DMS 273 (cell line): ENCODE data around the gene ISG20.
"Not testable (repeated sequence)": the region's sequence is repeated elsewhere in the genome, so short reads cannot be mapped to it uniquely, and the experiment has no call there.

Experiments used
- DNase-seq: peaks from one replicate; lab custom pipeline; 2025; ENCODE audit not compliant: unreplicated experiment; lab: John Stamatoyannopoulos, UW

Gene ISG20

DNA sequence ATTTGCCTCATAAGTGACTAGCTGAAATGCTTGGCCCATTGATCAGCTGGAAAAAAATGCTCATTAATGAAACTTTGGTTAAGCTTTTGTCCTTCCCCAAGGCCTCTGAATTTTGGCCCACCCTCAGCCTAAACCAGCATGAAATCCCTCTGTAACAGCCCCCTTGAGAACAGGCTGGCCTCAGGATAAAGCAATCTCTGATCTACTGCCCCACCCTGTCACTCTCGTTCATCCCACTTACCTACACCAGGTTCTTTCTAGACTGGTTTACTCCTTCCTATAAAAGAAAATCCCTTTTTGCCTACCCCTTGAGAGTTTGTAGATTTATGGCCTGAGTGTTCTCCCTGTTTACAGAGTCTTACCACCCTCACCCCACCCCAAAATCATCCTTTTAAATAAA, 21.0 kb upstream of the ISG20 start:
- DNase-seq = no peak

DNA sequence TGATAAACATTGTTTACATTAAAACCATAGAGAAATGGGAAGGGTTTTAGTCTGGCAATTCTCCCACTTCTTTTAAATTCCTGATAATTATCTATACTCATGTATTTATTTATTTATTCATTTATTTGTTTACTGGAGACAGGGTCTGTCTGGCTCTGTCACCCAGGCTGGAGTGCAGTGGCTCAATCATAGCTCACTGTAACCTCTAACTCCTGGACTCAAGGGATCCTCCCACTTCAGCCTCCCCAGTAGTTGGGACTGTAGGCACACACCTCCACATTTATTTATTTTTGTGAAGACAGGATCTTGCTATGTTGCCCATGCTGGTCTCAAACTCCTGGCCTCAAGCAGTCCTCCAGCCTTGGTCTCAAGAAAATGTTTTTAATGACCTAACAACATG, 20.1 kb upstream of the ISG20 start:
- DNase-seq = no peak

DNA sequence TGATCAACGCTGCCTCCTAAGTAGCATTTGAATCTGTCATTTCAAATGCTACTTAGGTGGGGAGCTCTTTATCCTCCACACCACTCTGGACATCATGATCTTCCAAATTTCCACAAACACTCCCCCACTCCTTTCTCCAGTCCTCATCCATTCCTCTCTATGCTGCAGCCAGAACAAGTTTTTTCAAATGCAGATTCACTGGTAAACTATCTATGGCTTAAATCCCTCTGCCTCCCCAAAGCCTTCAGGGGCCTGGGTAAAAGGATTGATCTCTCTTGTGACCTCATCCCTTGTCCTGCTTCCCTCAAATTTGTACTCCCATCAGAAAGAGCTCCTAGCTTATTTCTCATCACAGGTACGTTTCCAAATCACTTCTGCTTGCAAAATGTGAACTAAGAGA, 19.0 kb upstream of the ISG20 start:
- no peak for DNase-seq

DNA sequence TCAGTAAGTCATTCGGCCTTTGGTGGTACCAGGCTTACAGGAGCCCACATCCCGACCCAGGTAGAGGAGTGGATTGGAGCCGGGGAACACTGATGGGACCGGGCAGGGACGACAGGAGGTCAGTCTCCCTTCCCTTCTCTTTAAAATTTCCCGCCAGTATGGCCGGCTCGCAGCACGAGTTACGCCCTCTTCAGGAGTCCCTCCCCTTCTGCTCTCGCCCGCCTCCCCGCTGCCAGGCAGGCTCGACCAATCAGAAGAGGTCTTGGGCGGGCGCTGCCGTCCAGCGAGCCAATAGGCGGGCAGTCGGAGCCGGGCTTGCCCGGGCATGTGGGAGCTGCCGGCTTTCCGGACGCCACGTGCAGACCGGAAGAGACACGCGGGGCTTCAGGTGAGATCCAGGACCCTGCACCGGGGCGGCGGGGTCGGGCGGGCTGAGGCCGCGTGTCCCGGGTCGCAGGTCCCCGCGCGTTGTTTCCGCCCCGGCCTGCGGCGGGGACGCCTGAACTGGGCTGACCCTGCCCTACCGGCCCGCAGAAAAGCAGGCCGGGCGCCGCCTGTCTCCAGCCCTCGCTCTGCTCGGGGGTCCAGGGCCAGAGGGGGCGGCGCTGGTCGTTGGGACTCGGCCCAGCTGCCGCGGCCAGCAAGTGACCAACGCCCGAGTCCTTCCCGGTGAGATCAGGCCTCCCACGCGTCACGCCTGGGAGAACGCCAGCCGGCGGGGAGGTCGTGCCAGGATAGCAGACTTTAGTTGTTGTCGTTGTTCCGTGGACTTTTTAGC, 17.6 kb upstream of the ISG20 start, which contains the start of gene AEN:
Gene AEN, plus strand, starts transcription at position 346 of the 778 bp plus-strand sequence. CDS start 4,870 bp downstream, outside the sequence.
- DNase-seq = peak; percentile 96

DNA sequence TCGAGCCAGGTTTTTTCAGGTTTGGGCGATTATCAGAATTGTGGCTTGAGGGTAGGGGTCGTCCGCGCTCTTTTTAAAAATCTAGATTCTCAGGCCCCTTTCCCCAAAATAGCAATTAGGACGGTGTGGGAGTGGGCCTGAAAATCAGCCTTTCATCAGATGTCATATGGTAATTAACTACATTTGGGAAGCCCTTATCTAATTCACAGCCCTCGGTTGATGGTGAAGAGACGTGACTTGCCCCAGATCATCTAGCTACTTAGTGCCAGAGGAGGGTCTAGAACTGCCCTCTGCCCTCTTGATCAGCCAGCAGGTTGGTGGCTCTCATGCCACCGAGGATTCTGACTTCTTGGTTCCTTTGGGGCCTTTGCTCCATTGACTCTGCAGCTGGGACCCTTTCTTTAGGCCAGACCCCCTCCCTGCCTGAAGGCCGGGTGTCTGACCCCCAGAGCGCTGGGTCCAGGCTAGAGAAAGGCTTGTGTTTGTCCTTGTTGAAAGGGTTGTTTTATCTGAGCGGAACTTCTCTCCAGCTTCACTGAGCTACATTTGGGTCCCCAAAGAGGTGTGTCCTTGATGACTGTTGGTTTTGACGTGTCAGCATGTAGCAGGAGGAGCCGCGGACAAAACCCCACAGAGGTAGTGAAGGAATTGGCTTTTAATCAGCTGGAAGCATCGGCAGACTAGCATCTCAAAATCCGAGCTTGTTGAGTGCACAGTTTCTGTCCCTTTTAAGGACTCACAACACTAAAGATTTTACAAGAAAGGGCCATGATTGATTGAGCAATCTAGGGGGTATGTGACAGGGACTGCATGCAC, 16.8 kb upstream of the ISG20 start:
- peak; percentile 32 for DNase-seq

DNA sequence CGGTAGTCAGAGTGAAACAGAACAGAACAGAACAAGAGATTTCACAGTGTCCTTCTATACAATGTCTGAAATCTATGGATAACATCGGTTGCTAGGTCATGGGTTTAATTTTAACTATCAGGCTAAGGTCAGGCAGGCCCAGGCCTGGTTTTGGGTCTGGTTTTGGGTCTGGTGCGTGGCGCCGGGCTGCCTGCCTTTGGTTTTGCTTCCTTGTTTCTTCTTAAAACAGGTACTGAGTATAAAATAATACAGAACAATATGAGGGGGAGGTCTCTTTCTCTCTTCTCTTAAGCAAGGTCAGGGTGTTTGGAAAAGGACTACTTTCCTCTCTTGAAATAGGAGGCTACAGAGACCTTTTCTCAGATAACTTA, 16.2 kb upstream of the ISG20 start:
- no peak for DNase-seq

DNA sequence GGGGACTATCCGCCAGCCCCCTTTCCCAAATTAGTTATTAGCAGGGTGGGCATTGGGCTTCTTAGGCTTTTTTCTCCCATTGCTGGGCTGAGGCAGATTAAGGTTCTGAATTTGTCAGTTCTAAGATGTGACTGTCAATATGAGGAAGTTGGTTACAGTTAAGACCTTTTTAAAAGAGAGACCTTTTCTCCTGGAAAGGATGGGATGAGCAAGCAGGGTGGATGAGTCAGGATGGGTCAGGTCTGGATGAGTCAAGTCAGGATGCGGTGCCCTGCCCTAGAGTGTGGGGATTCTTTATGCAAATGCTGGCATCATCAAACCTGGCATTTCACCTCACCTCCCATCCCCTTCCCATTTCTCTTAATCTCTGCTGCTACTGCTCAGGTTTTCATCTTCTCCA, 15.8 kb upstream of the ISG20 start:
- no peak for DNase-seq

DNA sequence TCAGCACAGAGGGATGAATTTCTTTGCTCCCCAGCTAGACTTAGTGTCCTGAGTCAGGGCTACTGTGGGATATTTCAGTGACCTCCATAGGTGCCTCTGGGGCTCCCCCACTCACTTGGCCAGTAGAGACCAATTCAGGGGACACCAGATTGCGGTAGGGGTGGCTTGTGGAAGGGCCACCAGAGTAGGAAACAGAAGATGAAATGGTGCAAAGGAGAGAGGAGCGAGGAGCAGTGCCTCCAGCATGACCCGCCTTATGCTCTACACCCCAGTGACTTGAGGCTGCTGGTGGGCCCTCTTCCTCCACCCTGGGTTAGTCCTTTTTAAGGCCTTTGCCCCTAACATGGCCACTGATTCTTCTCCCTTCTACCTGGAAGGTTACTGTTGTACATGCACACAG, 15.2 kb upstream of the ISG20 start:
- DNase-seq = no peak

DNA sequence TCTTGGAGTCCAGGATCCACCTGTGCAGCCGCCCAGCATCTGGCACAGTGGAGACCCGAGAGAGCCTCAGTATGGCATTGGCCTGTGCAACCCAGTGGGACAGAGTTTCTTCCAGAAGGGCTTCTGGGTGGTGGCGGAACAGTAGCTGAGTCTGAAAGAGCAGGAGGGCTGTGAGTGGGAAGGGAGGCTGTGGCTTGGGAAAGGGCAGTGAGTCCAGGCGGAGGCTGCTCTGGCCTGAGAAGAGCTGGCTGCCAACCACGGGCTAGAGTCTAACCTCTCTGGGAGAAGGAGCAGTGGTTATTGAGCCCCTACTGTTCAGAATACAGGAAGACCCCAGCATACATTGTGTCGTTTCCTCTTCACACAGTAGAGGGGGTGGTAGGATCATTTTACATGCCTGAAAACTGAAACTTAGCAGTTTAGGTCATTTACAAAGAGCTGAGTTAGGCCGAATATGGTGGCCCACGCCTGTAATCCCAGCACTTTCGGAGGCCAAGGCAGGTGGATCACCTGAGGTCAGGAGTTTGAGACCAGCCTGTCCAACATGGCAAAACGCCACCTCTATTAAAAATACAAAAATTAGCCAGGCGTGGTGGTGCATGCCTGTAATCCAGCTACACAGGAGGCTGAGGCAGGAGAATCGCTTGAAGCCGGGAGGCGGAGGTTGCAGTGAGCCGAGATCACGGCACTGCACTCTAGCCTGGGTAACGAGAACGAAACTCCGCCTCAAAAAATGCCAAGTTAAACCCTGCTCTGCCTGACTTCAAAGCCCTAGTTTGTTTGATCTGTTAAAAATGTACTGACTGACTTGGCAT, 14.5 kb upstream of the ISG20 start:
- no peak for DNase-seq

DNA sequence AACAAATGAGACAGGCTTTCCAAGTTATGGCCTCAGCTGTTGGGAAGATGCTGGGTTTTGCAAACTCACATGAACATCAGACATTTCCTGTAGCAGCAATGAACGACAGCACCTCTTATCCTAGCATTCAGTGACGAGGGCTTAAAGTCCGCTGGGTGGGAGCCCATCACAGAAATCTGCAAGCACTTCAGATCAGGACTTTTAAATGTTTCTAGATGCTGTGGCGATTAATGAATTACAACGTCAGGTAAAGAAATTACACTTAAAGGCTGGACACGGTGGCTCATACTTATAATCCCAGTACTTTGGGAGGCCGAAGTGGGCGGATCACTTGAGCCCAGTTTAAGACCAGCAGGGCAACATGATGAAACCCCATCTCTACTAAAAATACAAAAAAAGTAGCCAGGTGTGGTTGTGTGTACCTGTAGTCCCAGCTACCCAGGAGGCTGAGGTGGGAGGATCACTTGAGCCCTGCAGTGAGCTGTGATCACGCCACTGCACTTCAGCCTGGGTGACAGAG, 13.8 kb upstream of the ISG20 start:
- DNase-seq = no peak

DNA sequence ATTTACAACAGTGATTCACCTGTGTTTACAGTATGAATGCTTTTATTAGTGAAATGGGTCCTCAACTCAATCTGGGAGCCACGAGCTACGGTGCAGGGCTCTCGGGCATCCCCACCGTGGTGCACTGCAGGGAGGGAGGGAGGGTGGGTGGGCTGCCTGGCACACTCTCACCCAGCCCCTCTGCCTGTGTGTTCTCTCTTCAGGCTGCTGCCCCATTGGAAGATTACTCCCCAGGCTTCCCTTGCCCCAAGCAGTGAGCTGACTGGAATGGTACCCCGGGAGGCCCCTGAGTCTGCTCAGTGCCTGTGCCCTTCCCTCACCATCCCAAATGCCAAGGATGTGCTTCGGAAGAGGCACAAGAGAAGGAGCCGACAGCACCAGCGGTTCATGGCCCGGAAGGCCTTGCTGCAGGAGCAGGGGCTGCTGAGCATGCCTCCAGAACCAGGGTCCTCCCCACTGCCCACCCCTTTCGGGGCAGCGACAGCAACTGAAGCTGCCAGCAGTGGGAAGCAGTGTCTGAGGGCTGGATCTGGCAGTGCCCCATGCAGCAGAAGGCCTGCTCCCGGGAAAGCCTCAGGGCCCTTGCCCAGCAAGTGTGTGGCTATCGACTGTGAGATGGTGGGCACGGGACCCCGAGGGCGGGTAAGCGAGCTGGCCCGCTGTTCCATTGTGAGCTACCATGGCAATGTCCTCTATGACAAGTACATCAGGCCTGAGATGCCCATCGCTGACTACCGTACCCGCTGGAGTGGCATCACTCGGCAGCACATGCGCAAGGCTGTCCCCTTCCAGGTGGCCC, 12.7 kb upstream of the ISG20 start:
- DNase-seq = no peak

DNA sequence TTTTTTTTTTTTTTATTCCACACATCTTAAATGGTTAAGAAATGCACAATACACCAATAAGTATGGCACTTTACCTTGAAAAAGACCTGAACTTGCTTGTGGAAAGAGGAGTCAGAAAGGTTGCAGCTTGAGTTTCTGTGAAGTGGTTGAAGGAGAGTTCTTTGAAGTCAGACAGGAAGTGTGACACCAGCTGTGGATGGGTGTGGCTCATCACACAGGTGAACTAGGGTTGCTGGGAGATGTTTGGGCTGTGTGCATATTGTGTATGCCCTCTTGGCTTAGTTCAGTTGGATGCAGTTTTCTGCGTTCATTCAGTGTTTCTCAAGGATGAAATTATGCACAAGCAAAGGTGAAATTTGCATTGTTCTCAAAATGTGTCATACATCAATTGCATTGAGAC, 11.4 kb upstream of the ISG20 start:
- DNase-seq = no peak

DNA sequence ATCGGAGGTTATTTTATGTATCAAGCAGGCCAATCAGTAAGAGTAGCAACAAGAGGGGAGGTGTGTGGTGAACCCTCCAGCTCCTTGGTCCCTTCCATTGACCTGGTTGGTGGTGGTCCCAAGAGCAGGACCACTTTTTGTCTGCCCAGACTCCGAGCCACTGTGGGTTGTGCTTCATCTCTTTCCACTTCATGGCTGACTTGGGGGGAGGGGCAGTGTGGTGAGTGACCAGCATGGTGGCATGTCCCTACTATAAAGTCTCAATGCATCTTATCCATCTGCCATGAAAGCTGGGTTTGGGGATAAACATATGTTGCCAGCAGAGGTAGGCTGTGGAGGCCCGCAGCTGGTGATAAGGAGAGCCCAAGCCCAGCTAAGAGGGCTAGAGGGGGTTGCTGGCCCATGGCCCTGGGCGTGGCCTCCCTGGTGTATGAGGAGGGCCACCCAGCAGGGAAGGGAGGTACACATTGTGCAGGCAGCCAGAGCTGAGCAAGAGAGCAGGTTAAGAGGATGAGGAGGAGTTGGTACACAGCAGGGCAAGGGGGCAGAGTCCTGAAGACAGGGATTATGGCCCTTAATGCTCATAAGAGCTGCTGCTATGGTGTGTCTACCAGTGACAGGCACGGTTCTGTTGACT, 10.7 kb upstream of the ISG20 start:
- DNase-seq = no peak

DNA sequence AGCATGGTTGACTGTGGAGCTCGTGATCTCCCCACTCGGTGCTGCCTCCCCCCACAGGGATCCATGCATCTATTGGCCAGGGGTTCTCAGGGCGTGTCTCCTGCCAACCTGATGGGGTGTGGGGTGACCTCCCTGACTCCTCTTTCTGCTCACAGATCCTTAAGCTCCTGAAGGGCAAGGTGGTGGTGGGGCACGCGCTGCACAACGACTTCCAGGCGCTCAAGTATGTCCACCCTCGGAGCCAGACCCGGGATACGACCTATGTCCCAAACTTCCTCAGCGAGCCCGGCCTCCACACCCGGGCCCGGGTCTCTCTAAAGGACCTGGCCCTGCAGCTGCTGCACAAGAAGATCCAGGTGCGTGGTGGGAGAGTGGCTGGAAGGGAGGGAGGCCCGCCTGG, 9.7 kb upstream of the ISG20 start:
- no peak for DNase-seq

DNA sequence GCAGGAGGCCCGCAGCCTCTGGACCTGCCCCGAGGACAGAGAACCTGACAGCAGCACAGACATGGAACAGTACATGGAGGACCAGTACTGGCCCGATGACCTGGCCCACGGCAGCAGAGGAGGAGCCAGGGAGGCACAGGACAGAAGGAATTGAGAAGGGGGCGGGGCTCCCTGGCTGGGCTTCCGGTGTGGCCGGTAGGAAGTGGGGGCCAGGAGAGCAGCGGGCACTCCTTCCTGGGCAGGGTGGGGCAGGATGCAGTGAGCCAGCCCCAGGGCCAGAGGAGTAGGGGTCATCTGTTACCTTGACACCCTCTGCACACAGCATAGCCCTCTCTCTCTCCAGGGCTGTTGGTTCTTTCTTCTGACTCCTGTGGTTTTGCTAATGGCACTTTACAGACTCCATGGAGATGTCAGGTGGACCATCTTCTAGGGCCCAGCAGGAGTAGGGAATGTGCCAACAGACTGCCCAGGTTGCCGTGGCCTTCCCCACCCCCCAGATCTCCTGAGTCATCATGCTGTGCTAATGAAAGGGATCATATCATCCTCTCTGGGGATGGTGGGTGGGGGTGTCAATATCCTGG, 8.6 kb upstream of the ISG20 start:
- DNase-seq = no peak

DNA sequence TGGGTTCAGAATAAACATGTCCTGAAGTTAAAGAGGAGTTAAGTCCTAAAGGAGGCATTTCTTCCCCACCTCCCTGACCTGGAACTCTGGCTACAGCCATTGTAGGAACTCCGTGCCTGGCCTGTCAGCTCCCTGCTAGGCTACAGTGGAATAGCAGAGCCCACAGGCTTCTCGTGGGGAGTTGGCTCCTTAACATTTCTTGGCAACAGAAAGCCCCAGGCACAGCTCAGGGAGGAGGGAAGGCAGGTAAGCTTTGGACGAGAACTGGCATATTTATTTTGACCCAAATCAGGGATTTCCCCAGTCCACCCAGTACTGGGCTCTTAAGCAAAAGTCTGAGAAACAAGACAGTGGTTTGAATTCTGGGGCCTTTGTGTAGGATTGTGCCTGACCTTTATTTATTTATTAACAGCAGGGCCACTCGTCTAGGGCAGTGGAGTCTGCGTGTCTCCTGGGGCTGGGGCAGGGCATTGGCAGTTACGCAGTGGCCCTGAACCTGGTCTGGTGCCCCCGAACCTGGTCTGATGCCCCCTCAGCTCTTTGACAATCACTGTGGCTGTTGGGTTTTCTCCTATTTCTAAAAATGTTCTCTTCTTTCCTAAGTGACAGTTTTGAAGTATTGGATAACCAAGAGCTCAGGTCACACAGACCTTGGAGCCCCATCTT, 7.9 kb upstream of the ISG20 start:
- no peak for DNase-seq

DNA sequence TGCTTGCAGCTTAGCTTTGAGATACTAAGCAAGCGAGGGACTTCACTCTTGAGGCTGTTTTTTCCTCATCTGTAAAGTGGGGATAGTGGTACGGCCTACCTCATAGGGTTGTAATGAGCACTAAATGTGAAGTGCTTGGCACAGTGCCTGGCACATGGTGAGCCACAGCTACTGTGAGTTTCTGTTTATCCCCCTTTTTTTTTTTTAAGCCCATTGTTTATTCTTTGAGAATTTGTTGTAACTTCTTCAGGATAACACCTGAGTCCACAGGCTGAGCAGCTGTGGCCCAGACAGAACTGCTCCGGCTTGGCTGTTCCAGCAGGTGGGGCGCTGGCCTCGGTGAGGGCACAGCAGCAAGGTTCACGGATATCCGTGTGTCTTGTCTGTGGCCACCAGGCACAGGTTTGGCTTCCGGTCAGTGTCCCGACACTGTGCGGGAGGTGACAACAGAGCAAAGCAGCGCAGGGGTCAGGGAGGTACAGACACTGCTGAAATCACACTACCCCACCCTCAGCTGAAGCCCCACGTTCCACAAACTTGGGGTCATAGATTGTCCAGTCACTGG, 7.3 kb upstream of the ISG20 start:
- DNase-seq = no peak

DNA sequence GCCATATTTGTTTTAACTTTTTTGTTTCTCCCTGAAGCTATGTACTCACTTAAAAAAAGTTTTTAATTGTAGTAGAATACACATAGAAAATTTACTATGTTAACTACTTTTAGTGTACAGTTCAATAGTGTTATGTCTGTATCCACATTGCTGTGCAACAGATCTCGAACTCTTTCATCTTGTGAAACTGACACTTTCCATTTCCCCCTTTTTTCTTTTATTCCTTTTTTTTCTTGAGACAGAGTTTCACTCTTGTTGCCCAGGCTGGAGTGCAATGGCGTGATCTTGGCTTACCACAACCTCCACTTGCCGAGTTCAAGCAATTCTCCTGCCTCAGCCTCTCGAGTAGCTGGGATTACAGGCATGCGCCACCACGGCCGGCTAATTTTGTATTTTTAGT, 6.0 kb upstream of the ISG20 start:
- not testable (repeated sequence) for DNase-seq

DNA sequence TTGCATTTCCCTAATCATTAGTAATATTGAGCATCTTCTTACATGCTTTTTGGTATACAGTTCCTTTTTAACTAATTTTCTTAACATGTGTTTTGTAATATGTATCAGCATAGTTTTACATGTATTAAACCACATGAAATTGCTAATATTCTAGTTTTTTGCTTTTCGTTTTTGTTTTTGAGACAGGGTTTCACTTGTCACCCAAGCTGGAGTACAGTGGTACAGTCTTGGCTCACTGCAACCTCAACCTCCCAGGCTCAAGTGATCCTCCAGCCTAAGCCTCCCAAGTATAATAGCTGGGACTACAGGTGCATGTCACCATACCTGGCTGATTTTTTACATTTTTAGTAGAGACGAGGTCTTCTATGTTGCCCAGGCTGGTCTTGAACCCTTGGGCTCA, 4.4 kb upstream of the ISG20 start:
- DNase-seq = no peak
